Astrocyte (in vitro differentiated cells and primary cell): Measurements from ENCODE around the gene GALNT1. TPM values are rescaled to one million over a fixed set of nuclear protein-coding genes. Genes with fewer than 3 reads are reported as not detected.

Experiments used
- DNase-seq: peaks from one replicate; pipeline ENCODE4 v3.0.0-alpha.2; 2010; ENCODE audit warnings: low read depth
- FAIRE-seq: peaks from 2 replicates; lab custom pipeline; 2011; peaks lifted over from hg19 to GRCh38; lab: Jason Lieb, UNC
- H2AFZ ChIP-seq: 2 replicates; pipeline ENCODE4 v1.6.0; 2012; ENCODE audit warnings: low read depth, low read length, inconsistent platforms
- H3K27ac ChIP-seq: 2 replicates; pipeline ENCODE4 v1.5.1; 2011; ENCODE audit warnings: low read depth, low read length, inconsistent platforms
- H3K27me3 ChIP-seq: 2 replicates; pipeline ENCODE4 v1.6.0; 2011; ENCODE audit warnings: low read length, inconsistent platforms; ENCODE audit not compliant: insufficient read depth
- H3K36me3 ChIP-seq: 2 replicates; pipeline ENCODE4 v1.5.1; 2011; ENCODE audit warnings: low read length, inconsistent platforms; ENCODE audit not compliant: insufficient read depth
- H3K4me1 ChIP-seq: 2 replicates; pipeline ENCODE4 v1.5.1; 2011; ENCODE audit warnings: low read length, inconsistent platforms; ENCODE audit not compliant: insufficient read depth
- H3K4me2 ChIP-seq: 2 replicates; pipeline ENCODE4 v1.6.0; 2012; ENCODE audit warnings: low read length, inconsistent platforms
- H3K4me3 ChIP-seq: 2 replicates; pipeline ENCODE4 v1.5.1; 2011; ENCODE audit warnings: low read depth, mild to moderate bottlenecking, low read length, inconsistent platforms; ENCODE audit not compliant: insufficient read depth
- H3K79me2 ChIP-seq: 2 replicates; pipeline ENCODE4 v1.6.0; 2012; ENCODE audit warnings: mild to moderate bottlenecking, low read length, inconsistent platforms; ENCODE audit not compliant: insufficient read depth
- H3K9ac ChIP-seq: 2 replicates; pipeline ENCODE4 v1.6.0; 2012; ENCODE audit warnings: mild to moderate bottlenecking, low read length, inconsistent platforms
- H3K9me3 ChIP-seq: 2 replicates; pipeline ENCODE4 v1.5.1; 2012; ENCODE audit warnings: low read depth, mild to moderate bottlenecking, low read length, inconsistent platforms; ENCODE audit not compliant: insufficient read depth
- H4K20me1 ChIP-seq: 2 replicates; pipeline ENCODE4 v1.6.0; 2012; ENCODE audit warnings: low read length, inconsistent platforms; ENCODE audit not compliant: insufficient read depth
- H3K27ac Mint-ChIP-seq: one replicate; pipeline ENCODE4 v1.8.0; 2021; ENCODE audit warnings: mild to moderate bottlenecking, mixed read lengths; ENCODE audit not compliant: unreplicated experiment
- H3K27me3 Mint-ChIP-seq: one replicate; pipeline ENCODE4 v1.8.0; 2021; ENCODE audit warnings: low read depth, mixed read lengths; ENCODE audit not compliant: unreplicated experiment
- H3K36me3 Mint-ChIP-seq: one replicate; pipeline ENCODE4 v1.8.0; 2021; ENCODE audit warnings: low read depth, mixed read lengths; ENCODE audit not compliant: unreplicated experiment
- H3K4me1 Mint-ChIP-seq: one replicate; pipeline ENCODE4 v1.8.0; 2021; ENCODE audit warnings: low read depth, mixed read lengths; ENCODE audit not compliant: unreplicated experiment
- H3K4me3 Mint-ChIP-seq: one replicate; pipeline ENCODE4 v1.8.0; 2021; ENCODE audit warnings: mild to moderate bottlenecking, moderate library complexity, mixed read lengths; ENCODE audit not compliant: unreplicated experiment
- H3K9me3 Mint-ChIP-seq: one replicate; pipeline ENCODE4 v1.8.0; 2021; ENCODE audit warnings: mild to moderate bottlenecking, mixed read lengths; ENCODE audit not compliant: unreplicated experiment
- CTCF ChIP-seq: IDR thresholded peaks from 2 replicates; pipeline ENCODE4 v1.5.1; 2011; ENCODE audit warnings: low read depth, mild to moderate bottlenecking, inconsistent platforms, low read length, moderate library complexity; ENCODE audit not compliant: insufficient read depth
- EZH2 ChIP-seq: IDR thresholded peaks from 2 replicates; pipeline ENCODE4 v1.6.1; 2012; ENCODE audit warnings: mild to moderate bottlenecking, low read length, inconsistent platforms; ENCODE audit not compliant: insufficient read depth
- total RNA-seq: library from RNA; stranded (reverse); gene quantifications from 2 replicates; pipeline ENCODE4 v1.2.1, GENCODE V29; 2021

The GALNT1 gene
- total RNA-seq, 1 donor from 2014 or later: 127 TPM

GRCh38 chr18:35642802-35643201 lies 61.3 kb downstream of the GALNT1 start:
- DNase-seq (no peak), FAIRE-seq (no peak)
- Histone ChIP-seq H3K4me3 (no peak overlapping the region), H3K9ac (no peak overlapping the region), H2AFZ (no peak overlapping the region), H3K27ac (no peak overlapping the region), H3K4me1 (no peaks in the 10 kb centered on the region), H3K27me3 (no peaks in the 10 kb centered on the region), H3K36me3 (no peaks in the 10 kb centered on the region), H4K20me1 (peaks cover 42% of the 10 kb centered on the region), H3K9me3 (no peaks in the 10 kb centered on the region), H3K4me2 (no peak overlapping the region), H3K79me2 (peaks cover 67% of the 10 kb centered on the region)
- Mint-ChIP-seq H3K9me3 (peaks cover 6% of the 10 kb centered on the region), H3K4me3 (no peak overlapping the region), H3K27ac (no peak overlapping the region), H3K36me3 (peaks cover 6% of the 10 kb centered on the region), H3K27me3 (no peaks in the 10 kb centered on the region), H3K4me1 (peaks cover 10% of the 10 kb centered on the region)
- TF ChIP-seq CTCF (no peak), EZH2 (no peak)

DNA sequence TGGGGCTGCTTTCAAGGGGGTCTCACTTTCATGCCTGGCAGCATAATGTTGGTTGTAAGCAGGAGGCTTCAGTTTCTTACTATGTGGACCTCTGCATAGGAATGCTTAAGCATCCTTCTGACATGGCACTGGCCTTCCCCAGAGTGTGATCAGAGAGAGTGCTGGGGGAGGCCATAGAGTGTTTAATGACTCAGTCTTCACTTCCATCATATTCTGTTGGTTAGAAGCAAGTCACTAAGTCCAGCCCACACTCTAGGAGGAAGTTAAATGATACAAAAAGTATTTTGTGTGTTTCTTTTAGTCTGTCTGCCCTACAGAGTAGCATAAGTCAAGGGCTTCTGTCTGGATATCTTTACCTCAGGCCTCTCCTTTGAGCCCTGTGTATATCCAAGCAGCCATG lies 64.9 kb downstream of the GALNT1 start:
- Mint-ChIP-seq H3K4me3 (no peak overlapping the region), H3K4me1 (peaks cover 7% of the 10 kb centered on the region), H3K36me3 (peaks cover 7% of the 10 kb centered on the region), H3K27me3 (no peaks in the 10 kb centered on the region), H3K27ac (no peak overlapping the region), H3K9me3 (peaks cover 7% of the 10 kb centered on the region)
- no peak for TF ChIP-seq EZH2
- TF ChIP-seq CTCF: no peak
- peaks cover 73% of the 10 kb centered on the region for H3K79me2 ChIP-seq
- H3K9me3 ChIP-seq: no peaks in the 10 kb centered on the region
- H4K20me1 ChIP-seq: peaks cover 40% of the 10 kb centered on the region
- H3K4me2 ChIP-seq: no peak overlapping the region
- H3K27me3 ChIP-seq: no peaks in the 10 kb centered on the region
- no peak for DNase-seq
- H3K9ac ChIP-seq: no peak overlapping the region
- H3K4me3 ChIP-seq: no peak overlapping the region
- no peak overlapping the region for H2AFZ ChIP-seq
- H3K4me1 ChIP-seq: no peaks in the 10 kb centered on the region
- no peak overlapping the region for H3K27ac ChIP-seq
- H3K36me3 ChIP-seq: no peaks in the 10 kb centered on the region
- no peak for FAIRE-seq

GRCh38 chr18:35653392-35654135 lies 72.0 kb downstream of the GALNT1 start:
- H3K27ac ChIP-seq: no peak overlapping the region
- FAIRE-seq (no peak), DNase-seq (no peak)
- no peak overlapping the region for H3K9ac ChIP-seq
- H3K4me3 ChIP-seq: no peak overlapping the region
- Mint-ChIP-seq H3K4me3 (no peak overlapping the region), H3K36me3 (peaks cover 5% of the 10 kb centered on the region), H3K27me3 (no peaks in the 10 kb centered on the region), H3K27ac (peak overlapping the region; percentile 55), H3K9me3 (peaks cover 3% of the 10 kb centered on the region), H3K4me1 (peaks cover 4% of the 10 kb centered on the region)
- H3K36me3 ChIP-seq: no peaks in the 10 kb centered on the region
- H3K4me1 ChIP-seq: no peaks in the 10 kb centered on the region
- TF ChIP-seq CTCF: no peak
- TF ChIP-seq EZH2: no peak
- H3K79me2 ChIP-seq: peaks cover 68% of the 10 kb centered on the region
- H3K27me3 ChIP-seq: no peaks in the 10 kb centered on the region
- H3K4me2 ChIP-seq: no peak overlapping the region
- H4K20me1 ChIP-seq: peaks cover 54% of the 10 kb centered on the region
- H3K9me3 ChIP-seq: no peaks in the 10 kb centered on the region
- no peak overlapping the region for H2AFZ ChIP-seq
